HCT116 (cell line): Measurements from ENCODE around the gene FAM83G. TPM values are rescaled to one million over a fixed set of nuclear protein-coding genes. Genes with fewer than 3 reads are reported as not detected.

ENCODE experiments used
- ATAC-seq: fragments of 200-7000 bp; cut with Tn5 transposase; 2 replicates; pipeline ENCODE4 v1.9.1; 2020; ENCODE audit warnings: mild to moderate bottlenecking, moderate library complexity
- BruUV-seq: library from RNA; stranded (reverse); fragments of 400-500 nt; replicated peaks from 2 replicates; lab custom pipeline; 2021; lab: Mats Ljungman, UMichigan
- CTCF ChIA-PET: fragments of 300-600 bp; sonication (Branson Sonifier 250); formaldehyde crosslinking; loops from one replicate; lab custom pipeline; 2021; ENCODE audit warnings: antibody characterized with exemption; lab: Charles Lee
- POLR2A ChIA-PET: fragments of 300-600, 350-600 bp; sonication (Branson Sonifier 250); formaldehyde crosslinking; loops from one replicate; lab custom pipeline; 2021; ENCODE audit warnings: antibody characterized with exemption; lab: Charles Lee
- RAD21 ChIA-PET, 2 experiments: fragments of 300-600 bp; sonication (Branson Sonifier 250); formaldehyde crosslinking; loops; one replicate each; lab custom pipeline; 2023; ENCODE audit warnings: low total read pairs in 2 of 2; ENCODE audit not compliant: uncharacterized antibody in 2 of 2, unreplicated experiment in 2 of 2, low non-redundant PET in 1 of 2; lab: Charles Lee
- DNase-seq: peaks from one replicate; pipeline ENCODE4 v3.0.0-alpha.2; 2010; ENCODE audit warnings: low read depth, low spot score
- H2AFZ ChIP-seq: fragments of 200-600 bp; shearing (Covaris generic), sonication (generic); 2 replicates; pipeline ENCODE4 v1.6.1; 2017; ENCODE audit warnings: low read depth, mixed run types, mixed read lengths, antibody characterized with exemption, low read length; ENCODE audit not compliant: poor library complexity, severe bottlenecking
- H3K27ac ChIP-seq: 2 replicates; pipeline ENCODE4 v1.5.1; 2012; ENCODE audit warnings: low read depth, low read length
- H3K27me3 ChIP-seq: fragments of 200-600 bp; sonication (generic); 2 replicates; pipeline ENCODE4 v1.6.1; 2016; ENCODE audit warnings: mixed run types, low read length, mixed read lengths; ENCODE audit not compliant: insufficient read depth
- H3K36me3 ChIP-seq, 2 experiments: fragments of 200-500 bp in 1 of 2; fragments of 200-600 bp in 1 of 2; sonication (Bioruptor generic) in 1 of 2; sonication (generic) in 1 of 2; 2 replicates each; pipeline versions ENCODE4 v1.5.1 to v1.6.1; 2014 to 2016; ENCODE audit warnings: low read length in 2 of 2, inconsistent platforms in 1 of 2, mixed read lengths in 1 of 2, mixed run types in 1 of 2; ENCODE audit not compliant: insufficient read depth in 2 of 2, control insufficient read depth in 1 of 2
- H3K4me1 ChIP-seq, 2 experiments: fragments of 200-600 bp in 1 of 2; sonication (generic) in 1 of 2; 2 replicates each; pipeline versions ENCODE4 v1.5.1 to v1.6.1; 2012 to 2017; ENCODE audit warnings: low read length in 2 of 2, inconsistent platforms in 1 of 2, mild to moderate bottlenecking in 1 of 2, mixed read lengths in 1 of 2, mixed run types in 1 of 2, moderate library complexity in 1 of 2; ENCODE audit not compliant: insufficient read depth in 2 of 2, control insufficient read depth in 1 of 2
- H3K4me2 ChIP-seq: fragments of 200-600 bp; sonication (generic); 2 replicates; pipeline ENCODE4 v1.6.1; 2017; ENCODE audit warnings: mixed run types, low read length, mixed read lengths
- H3K4me3 ChIP-seq, 2 experiments: fragments of 200-600 bp in 1 of 2; sonication (generic) in 1 of 2; replicated peaks in 1 of 2; 2 replicates each; pipeline ENCODE4 v1.5.1; 2011 to 2016; ENCODE audit warnings: low read length in 2 of 2, control low read depth in 1 of 2, low read depth in 1 of 2, mild to moderate bottlenecking in 1 of 2, mixed read lengths in 1 of 2, mixed run types in 1 of 2
- H3K79me2 ChIP-seq: fragments of 200-600 bp; sonication (generic); 2 replicates; pipeline ENCODE4 v1.6.1; 2017; ENCODE audit warnings: mild to moderate bottlenecking, mixed run types, low read length, moderate library complexity, mixed read lengths; ENCODE audit not compliant: insufficient read depth
- H3K9ac ChIP-seq: fragments of 200-600 bp; sonication (generic); 2 replicates; pipeline ENCODE4 v1.6.1; 2016; ENCODE audit warnings: low read length, mixed read lengths
- H3K9me2 ChIP-seq: fragments of 200-600 bp; sonication (generic), shearing (Covaris generic); 2 replicates; pipeline ENCODE4 v1.6.1; 2017; ENCODE audit warnings: mixed run types, mild to moderate bottlenecking, moderate library complexity; ENCODE audit not compliant: insufficient read depth
- H3K9me3 ChIP-seq, 2 experiments: fragments of 200-500 bp in 1 of 2; fragments of 200-600 bp in 1 of 2; sonication (Bioruptor generic) in 1 of 2; sonication (generic) in 1 of 2; 2 replicates each; pipeline ENCODE4 v1.6.1; 2014 to 2017; ENCODE audit warnings: low read length in 2 of 2, mixed read lengths in 2 of 2, inconsistent platforms in 1 of 2, low read depth in 1 of 2, mild to moderate bottlenecking in 1 of 2, mixed run types in 1 of 2, moderate library complexity in 1 of 2; ENCODE audit not compliant: control insufficient read depth in 1 of 2, insufficient read depth in 1 of 2
- H4K20me1 ChIP-seq: fragments of 200-600 bp; sonication (generic), shearing (Covaris generic); 2 replicates; pipeline ENCODE4 v1.6.1; 2017; ENCODE audit warnings: mixed run types, mild to moderate bottlenecking, moderate library complexity; ENCODE audit not compliant: insufficient read depth
- CTCF ChIP-seq, 3 experiments: fragments of 200-600 bp in 1 of 3; sonication (generic) in 1 of 3; IDR thresholded peaks in 2 of 3; conservative IDR thresholded peaks in 1 of 3; 2 replicates each; pipeline ENCODE4 v1.5.1; 2012 to 2017; ENCODE audit warnings: low read depth in 2 of 3, low read length in 2 of 3, antibody characterized with exemption in 1 of 3, borderline replicate concordance in 1 of 3, control low read depth in 1 of 3, mild to moderate bottlenecking in 1 of 3, mixed read lengths in 1 of 3, mixed run types in 1 of 3, moderate library complexity in 1 of 3; ENCODE audit not compliant: insufficient read depth in 1 of 3
- EGR1 ChIP-seq: IDR thresholded peaks from 2 replicates; pipeline ENCODE4 v1.6.1; 2012; ENCODE audit warnings: low read depth
- ELF1 ChIP-seq: IDR thresholded peaks from 2 replicates; pipeline ENCODE4 v1.6.1; 2012; ENCODE audit warnings: low read depth, borderline replicate concordance
- EZH2 ChIP-seq: fragments of 200-600 bp; sonication (generic); IDR thresholded peaks from 2 replicates; pipeline ENCODE4 v1.6.1; 2017; ENCODE audit warnings: antibody characterized with exemption, mixed run types
- EZH2phosphoT487 ChIP-seq: fragments of 200-600 bp; IDR thresholded peaks from 2 replicates; pipeline ENCODE4 v1.6.1; 2018; ENCODE audit warnings: antibody characterized with exemption, borderline replicate concordance
- JUND ChIP-seq: IDR thresholded peaks from 2 replicates; pipeline ENCODE4 v1.6.1; 2012
- RAD21 ChIP-seq: IDR thresholded peaks from 2 replicates; pipeline ENCODE4 v1.6.1; 2012; ENCODE audit warnings: low read depth, mild to moderate bottlenecking
- REST ChIP-seq: IDR thresholded peaks from 2 replicates; pipeline ENCODE4 v1.6.1; 2012; ENCODE audit warnings: low read depth
- SP1 ChIP-seq: IDR thresholded peaks from 2 replicates; pipeline ENCODE4 v1.6.1; 2012; ENCODE audit warnings: low read depth
- TCF7L2 ChIP-seq: IDR thresholded peaks from 2 replicates; pipeline ENCODE4 v1.7.0; 2011; ENCODE audit warnings: borderline replicate concordance, inconsistent platforms; ENCODE audit not compliant: insufficient read depth, insufficient read length; ENCODE audit errors: extremely low read depth
- ZFX ChIP-seq: fragments of 450-650 bp; IDR thresholded peaks from 2 replicates; pipeline ENCODE4 v1.6.1; 2017
- intact Hi-C: fragments of 100-400 bp; cut with micrococcal nuclease; formaldehyde crosslinking; loops from 2 replicates; pipeline ENCODE4 v1.10.0; 2022
- total RNA-seq: library from RNA; stranded (reverse); gene quantifications from one replicate; pipeline ENCODE4 v1.2.1, GENCODE V29; 2021; ENCODE audit not compliant: unreplicated experiment

FAM83G gene
- total RNA-seq, 1 experiment from 2014 or later, result 33.9 TPM

DNA sequence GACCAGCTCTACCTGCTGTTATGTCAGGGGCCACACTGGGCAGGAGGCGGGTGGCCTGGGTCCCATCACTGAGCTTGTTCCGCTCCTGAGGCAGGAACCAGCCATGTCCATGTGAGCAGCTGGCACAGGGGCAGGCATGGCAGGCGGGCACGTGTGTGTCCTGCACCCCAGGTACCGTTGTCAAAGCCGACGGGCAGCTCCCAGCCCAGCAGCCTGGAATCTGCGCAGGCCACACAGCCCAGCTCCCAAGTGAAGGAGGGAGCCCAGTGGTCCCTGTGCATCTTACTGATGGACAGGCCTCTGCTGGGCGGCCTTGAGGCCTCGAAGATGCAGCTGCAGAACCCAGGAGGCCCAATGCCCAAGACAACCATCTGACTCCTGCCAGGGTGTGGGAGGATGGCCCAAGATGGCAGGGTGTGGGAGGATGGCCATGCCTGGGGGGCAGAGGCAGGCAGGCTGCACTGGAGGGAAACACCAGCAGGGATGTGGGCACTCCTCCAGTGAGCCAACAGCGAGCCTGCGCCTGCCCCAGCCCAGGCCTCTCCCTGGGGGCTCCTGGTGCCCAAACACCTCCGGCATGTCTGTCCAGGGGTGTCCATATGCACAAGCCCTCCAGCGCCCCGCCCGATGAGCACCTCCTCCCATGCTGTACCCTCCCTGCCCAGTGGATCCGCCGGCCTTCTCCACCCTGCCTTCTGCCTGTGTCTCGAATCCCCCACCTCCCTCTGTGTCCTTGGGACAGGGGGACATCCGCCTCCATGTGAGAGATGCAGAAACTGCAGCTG is 12.8 kb downstream of the FAM83G start:
- intact Hi-C loops, result no loop called here

DNA sequence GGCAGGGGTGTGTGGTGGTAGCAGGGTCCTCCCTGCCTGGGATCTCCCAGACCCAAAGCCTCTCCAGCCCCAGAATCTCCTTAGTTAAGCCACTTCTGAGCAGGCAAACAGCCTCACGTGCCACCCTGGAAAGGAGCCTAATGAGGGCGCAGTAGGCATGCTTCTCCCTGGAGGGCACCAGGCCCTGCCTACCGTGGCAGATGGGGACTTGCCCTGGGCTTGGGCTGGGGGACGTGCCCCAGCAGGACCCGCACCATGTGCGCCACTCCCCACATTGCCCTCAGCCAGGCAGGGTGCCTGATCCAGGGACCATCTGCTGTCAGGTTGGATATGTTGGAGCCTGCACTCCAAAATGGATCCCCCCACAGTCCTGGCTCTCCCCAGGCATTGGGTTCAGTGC is 14.2 kb downstream of the FAM83G start:
- intact Hi-C loops, result no loop called here
- no peak overlapping the region for H3K9ac ChIP-seq
- no TSS peak for BruUV-seq
- H3K4me1 ChIP-seq, result no peaks in the 10 kb centered on the region
- no peaks in the 10 kb centered on the region; the same call in 1 of the 2 replicates for H4K20me1 ChIP-seq
- ChIA-PET RAD21 (no interaction called here), CTCF (interaction anchor here (1.1 kb wide), 1 partner anchor 29 kb away, joined by 3 read pairs; no protein-coding TSS in a partner anchor), POLR2A (no interaction called here)
- no peaks in the 10 kb centered on the region for H3K9me3 ChIP-seq
- ATAC-seq (no peak), DNase-seq (no peak)
- peaks cover 13 to 15% of the 10 kb centered on the region in 2 experiments; a peak in 3 of 4 replicates for H3K36me3 ChIP-seq
- TF ChIP-seq ELF1 (no peak), TCF7L2 (no peak), SP1 (no peak), CTCF (IDR thresholded peaks at IDR 0.05 in 2 of 3, conservative IDR thresholded peaks at IDR 0.05 in 1 of 3; ENCODE audit: borderline replicate concordance in 1 of 3, insufficient read depth in 1 of 3, low read depth in 2 of 3, low read length in 2 of 3) (no peak), JUND (no peak), ZFX (no peak), EZH2 (no peak), EZH2phosphoT487 (no peak), REST (no peak)
- no peak overlapping the region for H3K4me3 ChIP-seq
- H3K79me2 ChIP-seq, result peaks cover 69% of the 10 kb centered on the region
- no peak overlapping the region for H3K27ac ChIP-seq
- H3K9me2 ChIP-seq, result no peaks in the 10 kb centered on the region
- H2AFZ ChIP-seq, result no peak overlapping the region
- H3K27me3 ChIP-seq, result no peaks in the 10 kb centered on the region
- no peak overlapping the region for H3K4me2 ChIP-seq

More for the DNA sequence above, 12.8 kb downstream of the FAM83G start:
- Histone ChIP-seq H4K20me1 (no peaks in the 10 kb centered on the region; the same call in 1 of the 2 replicates), H3K27me3 (no peaks in the 10 kb centered on the region), H3K27ac (no peak overlapping the region), H3K9me2 (no peaks in the 10 kb centered on the region), H3K4me2 (no peak overlapping the region), H2AFZ (no peak overlapping the region), H3K4me1 (no peaks in the 10 kb centered on the region), H3K9ac (no peak overlapping the region), H3K79me2 (peaks cover 78% of the 10 kb centered on the region), H3K4me3 (no peak overlapping the region), H3K9me3 (peaks cover 0 to 5% of the 10 kb centered on the region in 2 experiments; a peak in 2 of 4 replicates), H3K36me3 (peaks cover 7 to 15% of the 10 kb centered on the region in 2 experiments; a peak in 3 of 4 replicates)
- no TSS peak for BruUV-seq
- CTCF ChIA-PET, result interaction anchor here (1.1 kb wide), 1 partner anchor 30 kb away, joined by 3 read pairs; no protein-coding TSS in a partner anchor
- POLR2A ChIA-PET, result no interaction called here
- RAD21 ChIA-PET, result no interaction called here
- TF ChIP-seq EGR1, result no peak
- no peak for TF ChIP-seq RAD21
- ATAC-seq (no peak), DNase-seq (no peak)
